ENCODE measurements around the gene MBP. TPM values are rescaled to one million over a fixed set of nuclear protein-coding genes. Genes with fewer than 3 reads are reported as not detected.
"Not testable (repeated sequence)": the region's sequence is repeated elsewhere in the genome, so short reads cannot be mapped to it uniquely, and the experiment has no call there.

The MBP gene
- polyA plus RNA-seq, 1 donor: 12.9 TPM

DNA sequence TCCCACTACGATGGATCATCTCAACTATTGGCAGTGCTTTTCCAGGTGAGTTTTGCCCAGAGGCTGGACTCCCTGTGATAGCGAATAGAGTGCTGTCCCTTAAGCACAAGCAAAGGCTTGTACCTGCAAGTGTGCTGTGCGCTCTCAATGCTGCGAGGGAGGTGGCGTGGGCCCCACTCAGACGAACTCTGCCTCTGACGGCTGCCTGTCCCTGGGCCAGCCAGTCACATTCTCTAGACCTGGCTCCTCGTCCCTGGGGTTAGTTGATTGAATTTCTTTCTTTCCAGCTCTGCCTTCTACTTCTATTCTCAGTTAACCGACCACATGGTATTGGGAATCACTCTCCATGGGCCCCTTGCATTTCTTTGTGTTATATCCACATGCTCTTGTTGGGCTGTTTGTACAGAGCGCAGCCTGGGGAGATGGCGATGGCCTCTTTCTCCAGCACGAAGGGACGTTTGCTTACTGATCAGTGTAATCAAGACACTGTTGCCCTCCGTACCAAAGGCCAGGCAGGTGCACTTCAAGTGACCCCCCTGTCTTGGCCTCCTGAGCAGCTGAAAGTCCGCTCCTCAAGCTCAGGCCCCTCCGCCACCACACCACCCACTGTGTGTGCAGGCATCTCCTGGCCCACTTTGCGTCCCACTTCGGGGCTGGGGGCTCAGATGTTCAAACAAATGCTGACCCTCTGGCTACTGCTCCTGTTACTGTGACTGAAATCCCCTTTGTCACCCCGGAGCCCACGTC lies 158.9 kb downstream of the MBP start:
- no peak for DNase-seq (ENCODE audit: low read depth)

GRCh38 chr18:76972846-76973519 lies 159.6 kb downstream of the MBP start:
- DNase-seq (ENCODE audit: low read depth): no peak

- DNase-seq (ENCODE audit: low read depth): no peak
Measured at GRCh38 chr18:76972241-76972640, 160.3 kb downstream of the MBP start.

- DNase-seq (ENCODE audit: low read depth): no peak
Measured at GRCh38 chr18:76970770-76971559, 161.6 kb downstream of the MBP start.

- no peak for DNase-seq (ENCODE audit: low read depth)
Measured at GRCh38 chr18:76967721-76968472, 164.7 kb downstream of the MBP start.

DNA sequence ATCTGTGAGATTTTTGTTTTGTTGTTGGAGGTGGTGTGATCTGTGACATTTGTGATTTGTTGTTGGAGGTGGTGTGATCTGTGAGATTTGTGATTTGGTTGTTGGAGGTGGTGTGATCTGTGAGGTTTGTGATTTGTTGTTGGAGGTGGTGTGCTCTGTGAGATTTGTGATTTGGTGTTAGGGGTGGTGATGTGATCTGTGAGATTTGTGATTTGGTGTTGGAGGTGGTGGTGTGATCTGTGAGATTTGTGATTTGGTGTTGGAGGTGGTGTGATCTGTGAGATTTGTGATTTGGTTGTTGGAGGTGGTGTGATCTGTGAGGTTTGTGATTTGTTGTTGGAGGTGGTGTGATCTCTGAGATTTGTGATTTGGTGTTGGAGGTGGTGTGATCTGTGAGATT lies 165.3 kb downstream of the MBP start:
- not testable (repeated sequence) for DNase-seq (ENCODE audit: low read depth)

DNA sequence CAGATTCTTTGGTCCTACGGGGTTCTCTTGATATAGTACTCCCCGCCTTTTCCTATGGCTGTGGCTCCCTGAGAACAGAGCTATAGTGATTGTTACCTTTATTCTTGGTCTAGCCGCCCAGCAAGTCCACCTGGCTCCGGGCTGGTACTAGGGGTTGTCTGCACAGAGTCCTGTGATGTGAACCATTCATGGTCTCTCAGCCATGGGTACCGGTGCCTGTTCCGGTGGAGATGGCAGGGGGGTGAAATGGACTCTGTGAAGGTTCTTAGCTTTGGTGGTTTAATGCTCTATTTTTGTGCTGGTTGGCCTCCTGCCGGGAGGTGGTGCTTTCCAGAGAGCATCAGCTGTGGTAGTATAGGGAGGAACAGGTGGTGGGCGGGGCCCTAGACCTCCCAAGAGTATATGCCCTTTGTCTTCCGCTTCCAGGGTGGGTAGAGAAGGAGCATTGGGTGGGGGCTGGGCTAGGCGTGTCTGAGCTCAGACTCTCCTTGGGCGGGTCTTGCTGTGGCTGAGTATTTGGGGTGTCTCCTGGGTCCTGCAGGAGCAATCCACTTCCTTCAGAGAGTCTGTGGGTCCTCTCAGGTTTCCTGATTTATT lies 166.9 kb downstream of the MBP start:
- not testable (repeated sequence) for DNase-seq (ENCODE audit: low read depth)

- DNase-seq (ENCODE audit: low read depth): no peak
Measured at GRCh38 chr18:76963936-76964335, 168.6 kb downstream of the MBP start.

GRCh38 chr18:76962851-76963250 lies 169.7 kb downstream of the MBP start:
- DNase-seq (ENCODE audit: low read depth): no peak

DNA sequence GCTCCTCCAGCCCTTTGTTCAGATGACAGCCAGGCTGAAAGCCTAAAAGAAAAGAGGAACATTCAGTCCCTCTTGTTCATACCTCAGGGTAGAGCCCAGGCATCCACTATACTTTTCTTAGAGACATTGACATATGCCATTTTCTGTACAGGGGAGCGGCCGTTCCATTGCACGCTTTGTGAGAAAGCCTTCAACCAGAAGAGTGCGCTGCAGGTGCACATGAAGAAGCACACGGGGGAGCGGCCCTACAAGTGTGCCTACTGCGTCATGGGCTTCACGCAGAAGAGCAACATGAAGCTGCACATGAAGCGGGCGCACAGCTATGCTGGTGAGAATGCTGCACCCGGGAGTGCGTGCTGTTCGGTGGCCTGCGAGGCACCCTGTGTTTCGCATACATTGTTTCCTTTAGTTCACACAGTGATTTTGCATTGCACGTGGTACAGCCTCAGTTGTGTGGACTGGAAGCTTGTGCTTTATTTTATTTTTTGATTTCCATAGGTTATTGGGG lies 172.0 kb downstream of the MBP start:
- DNase-seq (ENCODE audit: low read depth): no peak

DNA sequence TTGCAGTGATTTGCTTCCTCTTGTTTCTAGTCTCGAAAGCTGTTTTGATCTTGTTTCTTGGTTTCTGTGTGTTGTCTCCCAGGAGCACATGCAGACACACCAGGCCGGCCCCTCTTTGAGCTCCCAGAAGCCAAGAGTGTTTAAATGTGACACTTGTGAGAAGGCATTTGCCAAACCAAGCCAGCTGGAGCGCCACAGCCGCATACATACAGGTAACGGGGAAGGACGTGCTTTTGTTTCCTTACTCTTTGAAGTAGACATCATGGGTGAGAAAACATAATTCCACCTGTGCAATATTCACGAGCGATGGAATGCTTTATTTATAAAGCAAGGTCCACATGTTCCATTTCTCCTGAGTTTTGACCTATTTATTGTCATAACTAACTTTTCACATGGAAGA lies 173.0 kb downstream of the MBP start:
- no peak for DNase-seq (ENCODE audit: low read depth)

GRCh38 chr18:76958692-76959341 lies 173.8 kb downstream of the MBP start:
- no peak for DNase-seq (ENCODE audit: low read depth)

DNA sequence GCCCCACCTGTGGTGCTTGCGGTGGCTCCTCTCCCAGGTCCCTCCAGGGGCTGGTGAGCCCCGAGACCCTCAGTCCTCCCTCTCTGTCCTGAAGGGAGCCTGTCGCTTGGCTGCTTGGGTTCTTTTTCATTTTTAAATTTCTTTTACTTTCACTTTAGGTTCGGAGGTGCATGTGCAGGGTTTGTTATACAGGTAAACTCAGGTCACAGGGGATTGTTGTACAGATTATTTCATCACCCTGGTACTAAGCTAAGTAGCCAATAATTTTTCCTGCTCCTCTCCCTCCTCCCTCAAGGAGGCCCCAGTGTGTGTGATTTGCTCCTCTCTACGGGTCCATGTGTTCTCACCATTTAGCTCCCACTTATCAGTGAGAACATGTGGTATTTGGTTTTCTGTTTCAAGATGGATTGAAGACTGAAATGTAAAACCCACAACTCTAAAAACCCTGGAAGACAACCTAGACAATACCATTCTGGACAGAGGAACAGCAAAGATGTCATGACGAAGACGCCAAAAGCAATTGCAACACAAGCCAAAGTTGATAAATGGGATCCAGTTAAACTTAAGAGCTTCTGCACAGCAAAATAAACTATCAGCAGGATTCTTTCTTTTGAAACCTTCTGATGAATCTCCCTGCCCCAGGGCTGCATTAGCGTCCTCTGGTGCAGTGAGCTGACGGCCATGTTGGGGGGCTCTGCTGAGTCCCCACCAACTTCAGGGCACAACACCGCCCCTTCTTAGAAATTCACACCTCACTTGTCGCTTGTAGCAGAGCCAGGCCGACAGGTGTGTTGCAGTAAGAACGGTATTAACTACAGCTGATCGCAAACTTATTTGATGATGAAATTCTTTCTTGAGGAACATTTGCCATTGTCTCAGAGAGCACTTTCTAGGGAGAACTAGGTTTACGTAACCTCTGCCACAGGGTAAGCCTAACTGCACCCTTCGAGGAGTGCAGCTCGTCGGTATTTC lies 174.9 kb downstream of the MBP start:
- DNase-seq (ENCODE audit: low read depth): no peak

DNA sequence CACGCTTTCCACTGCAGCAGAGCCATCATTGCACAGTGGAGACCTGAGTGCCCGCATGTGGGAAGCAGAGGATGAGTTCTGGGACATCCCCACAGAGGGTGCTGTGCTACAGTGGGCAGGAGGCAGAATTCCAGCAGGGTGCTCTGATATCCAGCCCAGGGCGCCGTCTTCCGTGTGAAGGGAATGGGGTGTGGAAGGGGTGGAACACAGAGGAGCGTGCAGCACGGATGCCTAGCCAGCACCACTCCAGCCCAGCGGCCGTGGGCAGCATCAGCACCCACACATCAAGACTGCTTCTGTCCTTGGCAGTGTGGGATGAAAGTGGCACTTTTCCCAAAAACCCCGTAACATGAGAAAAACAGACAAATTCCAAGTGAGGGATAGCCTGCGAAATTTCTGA lies 175.9 kb downstream of the MBP start:
- no peak for DNase-seq (ENCODE audit: low read depth)

- no peak for DNase-seq (ENCODE audit: low read depth)
Measured at GRCh38 chr18:76955524-76956170, 176.9 kb downstream of the MBP start.

DNA sequence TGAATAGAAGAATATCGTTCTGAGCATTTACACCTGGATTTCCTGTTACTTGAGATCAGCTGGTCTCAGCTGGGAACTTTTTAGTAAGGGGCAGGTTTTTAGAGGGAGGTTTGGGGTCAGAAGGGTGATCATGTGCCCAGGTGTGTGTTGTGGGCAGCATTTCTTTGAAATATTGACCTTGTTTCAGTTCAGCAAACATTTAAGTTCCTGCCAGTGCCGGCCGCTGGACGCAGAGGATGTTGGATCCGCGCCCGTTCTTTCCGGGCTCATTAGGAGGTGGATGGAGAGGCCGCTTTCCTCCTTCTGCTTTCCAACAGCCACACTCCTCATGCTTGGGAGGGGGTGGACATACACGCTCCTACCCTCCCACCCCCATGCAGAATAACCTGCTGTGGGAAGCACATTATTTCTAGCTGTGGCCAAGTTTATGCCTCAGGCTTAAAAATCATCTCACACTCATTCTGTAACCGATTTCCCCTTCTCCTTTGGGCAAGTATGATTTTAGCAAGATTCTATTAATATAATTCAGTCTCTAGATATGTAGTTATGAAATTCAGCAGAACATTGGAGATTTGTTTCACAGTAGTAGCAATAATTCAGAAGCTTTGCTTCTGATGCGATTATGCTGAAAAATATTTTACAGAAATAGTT lies 178.9 kb downstream of the MBP start:
- no peak for DNase-seq (ENCODE audit: low read depth)

DNA sequence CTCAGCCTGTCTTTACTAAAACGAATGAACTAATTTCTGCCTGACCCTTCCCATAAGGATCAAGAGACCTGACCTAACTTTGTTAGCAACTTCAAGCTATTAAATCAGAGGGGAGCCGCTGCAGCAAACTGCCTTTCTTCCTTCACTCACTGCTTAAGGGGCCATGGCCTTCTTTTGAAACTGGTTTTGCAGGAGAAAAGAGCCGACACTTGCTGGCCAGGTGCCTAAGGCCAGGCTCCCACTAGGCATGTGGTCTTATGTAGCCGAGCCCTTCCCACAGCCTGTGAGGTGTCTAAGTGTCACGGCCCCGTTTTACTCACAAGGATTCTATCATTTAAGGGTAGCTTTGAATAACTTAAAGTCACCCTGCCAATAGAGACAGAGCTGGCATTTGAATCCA lies 179.4 kb downstream of the MBP start:
- DNase-seq (ENCODE audit: low read depth): no peak

GRCh38 chr18:76952747-76953146 lies 179.8 kb downstream of the MBP start:
- no peak for DNase-seq (ENCODE audit: low read depth)

Data from forelimb muscle (tissue), 1 donor.